SK-N-SH (cell line): ENCODE measurements around the gene SERPINB10. TPM values are rescaled to one million over a fixed set of nuclear protein-coding genes. Genes with fewer than 3 reads are reported as not detected.

Source experiments
- CTCF ChIA-PET: fragments of 300-600, 350-600 bp; formaldehyde crosslinking; extraction: SDS; loops from one replicate; lab custom pipeline; 2021; lab: Yijun Ruan, JAX
- POLR2A ChIA-PET: fragments of 350-600 bp; sonication (Branson Sonifier 250); formaldehyde crosslinking; extraction: SDS; loops from one replicate; lab custom pipeline; 2020; ENCODE audit warnings: antibody characterized with exemption, inconsistent platforms; lab: Yijun Ruan, JAX
- DNase-seq: peaks from one replicate; pipeline ENCODE4 v3.0.0; 2012
- H2AFZ ChIP-seq: fragments of 200-600 bp; sonication (generic); 2 replicates; pipeline ENCODE4 v1.8.1; 2016; ENCODE audit warnings: antibody characterized with exemption, mild to moderate bottlenecking, low read depth
- H3F3A ChIP-seq: fragments of 200-600 bp; sonication (generic); replicated peaks from 2 replicates; pipeline ENCODE3; 2016; ENCODE audit warnings: antibody characterized with exemption, mild to moderate bottlenecking; ENCODE audit not compliant: insufficient read depth
- H3K27ac ChIP-seq, 2 experiments: fragments of 200-500 bp in 1 of 2; fragments of 200-600 bp in 1 of 2; sonication (Bioruptor generic) in 1 of 2; sonication (generic), shearing (Covaris generic) in 1 of 2; 2 replicates each; pipeline versions ENCODE4 v1.5.1 to v1.6.1; 2014 to 2016; ENCODE audit warnings: low read depth in 2 of 2, inconsistent platforms in 1 of 2, low read length in 1 of 2, mild to moderate bottlenecking in 1 of 2, mixed read lengths in 1 of 2
- H3K27me3 ChIP-seq: fragments of 200-600 bp; sonication (generic), shearing (Covaris generic); 2 replicates; pipeline ENCODE4 v1.6.1; 2016; ENCODE audit warnings: mixed run types; ENCODE audit not compliant: insufficient read depth
- H3K36me3 ChIP-seq, 2 experiments: fragments of 200-500 bp in 1 of 2; fragments of 200-600 bp in 1 of 2; sonication (Bioruptor generic) in 1 of 2; sonication (generic) in 1 of 2; replicated peaks in 1 of 2; 2 replicates each; pipeline versions ENCODE3 to v1.5.1; 2014 to 2016; ENCODE audit warnings: low read length in 1 of 2, mild to moderate bottlenecking in 1 of 2; ENCODE audit not compliant: insufficient read depth in 2 of 2, control insufficient read depth in 1 of 2
- H3K4me1 ChIP-seq, 2 experiments: fragments of 200-500 bp in 1 of 2; fragments of 200-600 bp in 1 of 2; sonication (Bioruptor generic) in 1 of 2; sonication (generic), shearing (Covaris generic) in 1 of 2; 2 replicates each; pipeline versions ENCODE4 v1.5.1 to v1.6.1; 2014 to 2016; ENCODE audit warnings: low read depth in 1 of 2, low read length in 1 of 2, mixed run types in 1 of 2; ENCODE audit not compliant: insufficient read depth in 2 of 2, control insufficient read depth in 1 of 2
- H3K4me2 ChIP-seq: fragments of 200-600 bp; sonication (generic), shearing (Covaris generic); 2 replicates; pipeline ENCODE4 v1.6.1; 2017; ENCODE audit warnings: mixed run types
- H3K4me3 ChIP-seq, 2 experiments: fragments of 200-500 bp in 1 of 2; fragments of 200-600 bp in 1 of 2; sonication (Bioruptor generic) in 1 of 2; sonication (generic), shearing (Covaris generic) in 1 of 2; 2 replicates each; pipeline versions ENCODE4 v1.5.1 to v1.8.1; 2014 to 2016; ENCODE audit warnings: low read depth in 2 of 2, inconsistent platforms in 1 of 2, low read length in 1 of 2, mild to moderate bottlenecking in 1 of 2, mixed read lengths in 1 of 2, moderate library complexity in 1 of 2
- H3K79me2 ChIP-seq: fragments of 200-600 bp; sonication (generic); 2 replicates; pipeline ENCODE4 v1.8.1; 2017; ENCODE audit warnings: mild to moderate bottlenecking; ENCODE audit not compliant: insufficient read depth
- H3K9ac ChIP-seq: fragments of 200-600 bp; sonication (generic); 2 replicates; pipeline ENCODE4 v1.6.1; 2017; ENCODE audit warnings: mixed run types
- H3K9me2 ChIP-seq: fragments of 200-600 bp; sonication (generic); 2 replicates; pipeline ENCODE4 v1.6.1; 2017; ENCODE audit warnings: mixed run types
- H3K9me3 ChIP-seq: fragments of 200-600 bp; sonication (generic); 2 replicates; pipeline ENCODE4 v1.6.1; 2017; ENCODE audit warnings: mixed run types, mild to moderate bottlenecking, moderate library complexity
- H4K20me1 ChIP-seq: fragments of 200-600 bp; sonication (generic); 2 replicates; pipeline ENCODE4 v1.6.1; 2017; ENCODE audit warnings: mild to moderate bottlenecking, mixed run types; ENCODE audit not compliant: insufficient read depth
- CTCF ChIP-seq: fragments of 200-600 bp; sonication (generic); IDR thresholded peaks from 2 replicates; pipeline ENCODE4 v1.6.1; 2017; ENCODE audit warnings: antibody characterized with exemption, mild to moderate bottlenecking, moderate library complexity
- FOXJ3 ChIP-seq: sonication (generic); formaldehyde crosslinking; IDR thresholded peaks from 2 replicates; pipeline ENCODE4 v1.5.1; 2020; ENCODE audit warnings: mild to moderate bottlenecking, missing genetic modification reagents
- IRF3 ChIP-seq: fragments of 150-350 bp; IDR thresholded peaks from 2 replicates; pipeline ENCODE4 v1.6.1; 2016; ENCODE audit warnings: mild to moderate bottlenecking, low read depth, low read length
- JUND ChIP-seq: IDR thresholded peaks from 2 replicates; pipeline ENCODE4 v1.4.0; 2012
- MAX ChIP-seq: IDR thresholded peaks from 2 replicates; pipeline ENCODE4 v1.4.0; 2012; ENCODE audit warnings: low read depth
- MXI1 ChIP-seq: IDR thresholded peaks from 2 replicates; pipeline ENCODE4 v1.6.1; 2012; ENCODE audit warnings: mild to moderate bottlenecking, low read depth, low read length, improper control_type of control experiment
- RAD21 ChIP-seq: IDR thresholded peaks from 2 replicates; pipeline ENCODE4 v1.6.1; 2012; ENCODE audit warnings: mild to moderate bottlenecking, low read length
- SMC3 ChIP-seq: IDR thresholded peaks from 2 replicates; pipeline ENCODE4 v1.6.1; 2012; ENCODE audit warnings: low read depth, low read length, improper control_type of control experiment
- USF2 ChIP-seq: fragments of 150-350 bp; IDR thresholded peaks from 2 replicates; pipeline ENCODE4 v1.6.1; 2017; ENCODE audit warnings: antibody characterized with exemption, low read length, low read depth, borderline replicate concordance
- WGBS: methylation state at CpG from one replicate; pipeline ENCODE4 v1.1.6; 2017; ENCODE audit warnings: low lambda C conversion rate; 5-methylcytosine and 5-hydroxymethylcytosine counted together
- polyA plus RNA-seq, 3 experiments: library from polyadenylated mRNA; depleted of rRNA; stranded (reverse); fragments of >200 nt; gene quantifications; 2 replicates each; pipeline ENCODE4 v1.2.3, GENCODE V29; 2012

SERPINB10 gene
- polyA plus RNA-seq, 1 of the 3 experiments (the other 2 are of a cell fraction): 0.10 TPM

GRCh38 chr18:63890237-63890949 lies 17.4 kb upstream of the SERPINB10 start:
- CTCF ChIA-PET: interaction anchor here (1.2 to 2.7 kb wide), 4 partner anchors 10 to 104 kb away, joined by 5 to 11 read pairs (median 10); no protein-coding TSS in a partner anchor
- H2AFZ ChIP-seq: no peak overlapping the region
- H3K9me3 ChIP-seq: no peaks in the 10 kb centered on the region
- H3K27ac ChIP-seq: no peak overlapping the region
- H3K4me3 ChIP-seq: no peak overlapping the region
- H3F3A ChIP-seq: no peaks in the 10 kb centered on the region
- no peak overlapping the region for H3K9ac ChIP-seq
- no peak overlapping the region for H3K4me2 ChIP-seq
- H3K79me2 ChIP-seq: no peaks in the 10 kb centered on the region
- H4K20me1 ChIP-seq: no peaks in the 10 kb centered on the region
- no peaks in the 10 kb centered on the region for H3K9me2 ChIP-seq
- POLR2A ChIA-PET: no interaction called here
- WGBS: 34% methylated on average over 6 of the region's 6 CpGs
- no peaks in the 10 kb centered on the region for H3K36me3 ChIP-seq
- H3K27me3 ChIP-seq: peaks cover 11% of the 10 kb centered on the region; the same call in 1 of the 2 replicates
- no peak for DNase-seq
- no peaks in the 10 kb centered on the region for H3K4me1 ChIP-seq
- no peak for TF ChIP-seq IRF3

GRCh38 chr18:63890950-63891304 lies 16.8 kb upstream of the SERPINB10 start:
- H3K4me2 ChIP-seq: no peak overlapping the region

More at GRCh38 chr18:63890950-63891304, 16.8 kb upstream of the SERPINB10 start:
- H3K27me3 ChIP-seq: peaks cover 11% of the 10 kb centered on the region; the same call in 1 of the 2 replicates
- TF ChIP-seq MAX (no peak), CTCF (peak; percentile 46), MXI1 (no peak), SMC3 (peak; percentile 45; the same call in 1 of the 2 replicates), FOXJ3 (no peak), USF2 (no peak), RAD21 (peak; percentile 65), JUND (no peak)
- TF ChIP-seq, all 33 proteins: peak for 3
- ChIA-PET POLR2A (no interaction called here), CTCF (interaction anchor here (0.8 to 2.7 kb wide), 5 partner anchors 9 to 104 kb away, joined by 3 to 11 read pairs (median 5); no protein-coding TSS in a partner anchor)
- DNase-seq: peak; percentile 27
- no peak overlapping the region for H3K4me3 ChIP-seq
- no peak overlapping the region for H3K9ac ChIP-seq
- no peaks in the 10 kb centered on the region for H3K9me2 ChIP-seq
- no peaks in the 10 kb centered on the region for H3F3A ChIP-seq
- H3K36me3 ChIP-seq: no peaks in the 10 kb centered on the region
- no peaks in the 10 kb centered on the region for H3K79me2 ChIP-seq
- no peak overlapping the region for H3K27ac ChIP-seq
- no peak overlapping the region for H2AFZ ChIP-seq
- WGBS: 23% methylated on average over 5 of the region's 5 CpGs
- no peaks in the 10 kb centered on the region for H3K4me1 ChIP-seq
- no peaks in the 10 kb centered on the region for H4K20me1 ChIP-seq
- H3K9me3 ChIP-seq: no peaks in the 10 kb centered on the region
